Measurements from ENCODE around the gene SLC38A10. TPM values are rescaled to one million over a fixed set of nuclear protein-coding genes. Genes with fewer than 3 reads are reported as not detected.

Gene SLC38A10
- total RNA-seq, 1 experiment from 2014 or later, result 109 TPM

GRCh38 chr17:81252987-81253329 lies 42.1 kb downstream of the SLC38A10 start:
- BruUV-seq (replicated peaks), result no TSS peak
- Histone ChIP-seq H3K9ac (ENCODE audit: low read length) (no peak overlapping the region), H3K27me3 (ENCODE audit: insufficient read depth, low read length) (no peaks in the 10 kb centered on the region), H3K9me3 (ENCODE audit: control insufficient read depth in 1 of 2, insufficient read depth in 1 of 2, low read depth in 1 of 2, low read length in 2 of 2) (peaks cover 0 to 12% of the 10 kb centered on the region in 2 experiments; a peak in 1 of 4 replicates), H3K4me1 (ENCODE audit: control insufficient read depth in 1 of 2, insufficient read depth in 2 of 2, low read length in 2 of 2) (no peaks in the 10 kb centered on the region), H3K9me2 (ENCODE audit: insufficient read depth) (no peaks in the 10 kb centered on the region), H3K79me2 (ENCODE audit: insufficient read depth, low read length) (peaks cover 9% of the 10 kb centered on the region; the same call in 1 of the 2 replicates), H2AFZ (ENCODE audit: low read depth, low read length, poor library complexity, severe bottlenecking) (no peak overlapping the region), H3K27ac (ENCODE audit: low read depth, low read length) (no peak overlapping the region), H3K4me2 (ENCODE audit: low read length) (no peak overlapping the region), H3K36me3 (ENCODE audit: control insufficient read depth in 1 of 2, insufficient read depth in 2 of 2, low read length in 2 of 2) (peaks cover 23 to 32% of the 10 kb centered on the region in 2 experiments; a peak in 3 of 4 replicates), H4K20me1 (ENCODE audit: insufficient read depth) (no peaks in the 10 kb centered on the region), H3K4me3 (replicated peaks in 1 of 2; ENCODE audit: low read depth in 1 of 2, low read length in 2 of 2) (no peak overlapping the region)
- ChIA-PET CTCF (interaction anchor here (0.6 to 3.0 kb wide), 3 partner anchors 30 to 232 kb away, joined by 3 to 17 read pairs (median 5); partner anchors contain the start of gene CEP131), POLR2A (interaction anchor here (1.2 kb wide), 1 partner anchor 219 kb away, joined by 5 read pairs; no protein-coding TSS in a partner anchor), RAD21 (ENCODE audit: low non-redundant PET in 1 of 2, low total read pairs in 2 of 2, uncharacterized antibody in 2 of 2, unreplicated experiment in 2 of 2) (interaction anchor here (0.9 to 1.0 kb wide), 2 partner anchors 219 kb away, joined by 3 to 4 read pairs; no protein-coding TSS in a partner anchor)
- no peak for TF ChIP-seq YY1 (IDR thresholded peaks at IDR 0.05; ENCODE audit: extremely low read depth, insufficient replicate concordance, low read depth, low read length)
- no peak for TF ChIP-seq ATF3 (IDR thresholded peaks at IDR 0.05)
- no peak for TF ChIP-seq ZBTB33 (IDR thresholded peaks at IDR 0.05; ENCODE audit: extremely low read depth, insufficient replicate concordance, low read length)
- no peak for TF ChIP-seq POLR2A (IDR thresholded peaks at IDR 0.05; ENCODE audit: borderline replicate concordance, extremely low read depth, insufficient read depth, insufficient read length)
- TF ChIP-seq CTCF (IDR thresholded peaks at IDR 0.05 in 2 of 3, conservative IDR thresholded peaks at IDR 0.05 in 1 of 3; ENCODE audit: borderline replicate concordance in 1 of 3, insufficient read depth in 1 of 3, low read depth in 2 of 3, low read length in 2 of 3), result no peak
- no peak for TF ChIP-seq EZH2phosphoT487 (IDR thresholded peaks at IDR 0.05; ENCODE audit: borderline replicate concordance)
- no peak for TF ChIP-seq REST (IDR thresholded peaks at IDR 0.05; ENCODE audit: low read depth)
- TF ChIP-seq EGR1 (IDR thresholded peaks at IDR 0.05; ENCODE audit: low read depth), result no peak
- intact Hi-C loops (cut with micrococcal nuclease), result loop anchor here (1.0 kb wide), 3 partner anchors 218 to 348 kb away; no protein-coding TSS in a partner anchor
- ATAC-seq (peak; percentile 6; the same call in 1 of the 2 replicates), DNase-seq (ENCODE audit: low read depth, low spot score) (no peak)
